SIG-M5 treated with dmso at 0.1 percent for 504 hours (cell line): Measurements from ENCODE around the gene HYAL3.
"Not testable (repeated sequence)": the region's sequence is repeated elsewhere in the genome, so short reads cannot be mapped to it uniquely, and the experiment has no call there.

Experiments
- DNase-seq: peaks from one replicate; lab custom pipeline; 2025; ENCODE audit not compliant: unreplicated experiment; lab: John Stamatoyannopoulos, UW

The HYAL3 gene

DNA sequence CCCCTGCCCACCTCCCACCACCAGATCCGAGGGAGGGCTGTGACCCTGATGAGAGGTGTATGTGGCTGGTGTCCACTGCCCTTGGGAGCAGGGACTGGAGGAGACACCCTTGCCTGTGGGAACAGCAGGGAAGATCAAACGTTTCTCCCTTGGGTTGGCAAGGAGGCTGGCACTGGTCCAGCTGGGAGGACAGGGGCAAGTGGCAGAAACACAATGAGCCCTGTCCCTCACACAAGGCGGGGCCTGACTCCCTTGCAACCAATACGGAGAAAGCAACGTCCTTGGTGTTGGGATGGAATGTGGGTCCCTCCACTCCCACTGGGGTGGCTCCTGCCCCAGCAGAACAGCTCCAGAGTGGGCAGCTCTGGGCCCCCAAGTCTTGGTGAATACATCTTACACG lies 18.1 kb upstream of the HYAL3 start:
- DNase-seq, result no peak

DNA sequence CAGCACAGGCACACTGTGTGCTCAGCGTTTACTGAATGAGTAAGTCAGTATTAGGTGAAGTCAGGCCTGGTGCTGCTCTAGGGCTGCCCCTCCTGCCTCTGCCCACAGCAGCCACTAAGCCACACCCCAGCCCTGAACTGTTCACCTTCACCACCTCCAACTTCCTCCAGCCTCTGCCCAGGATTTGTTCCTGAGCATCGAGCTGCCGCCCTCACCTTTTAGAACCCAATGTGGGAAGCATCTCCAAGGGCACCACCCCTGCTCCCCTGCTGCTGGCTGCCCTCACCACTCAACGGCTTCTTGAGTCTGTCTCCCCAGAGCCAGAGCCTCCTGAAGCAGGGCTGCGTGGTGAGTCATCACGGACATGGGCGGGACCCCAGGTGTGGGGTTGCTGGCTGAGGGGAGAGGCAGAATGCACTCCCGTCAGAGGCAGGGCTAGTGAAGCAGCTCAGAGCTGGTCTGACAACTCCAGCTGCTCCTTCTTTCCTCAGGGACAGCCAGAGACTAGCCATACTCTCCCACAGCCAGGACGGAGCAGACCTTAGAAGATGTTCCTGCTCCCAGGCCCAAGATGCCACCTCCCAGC lies 17.5 kb upstream of the HYAL3 start:
- DNase-seq, result peak; percentile 46

- no peak for DNase-seq
These were observed 15.6 kb upstream of the HYAL3 start for GRCh38 chr3:50314816-50315215.

DNA sequence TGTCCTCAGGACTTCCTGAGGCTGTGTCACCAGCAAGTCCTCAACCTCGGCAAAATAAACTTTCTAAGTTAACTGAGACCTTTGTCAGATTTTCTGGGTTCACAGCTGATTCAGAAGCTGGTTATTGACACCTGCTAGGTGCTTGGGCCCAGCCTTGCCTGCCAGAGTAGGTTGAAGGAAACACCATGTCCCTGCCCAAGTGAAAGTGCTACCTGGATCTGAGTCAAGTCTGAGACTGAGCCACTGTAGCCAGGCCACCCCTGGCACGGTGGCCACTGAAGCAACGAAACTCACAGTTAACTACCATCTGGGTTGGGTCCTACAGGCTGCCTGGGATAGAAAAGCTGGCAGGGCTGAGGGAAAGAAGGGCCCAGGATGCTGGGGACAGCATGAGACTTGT lies 15.1 kb upstream of the HYAL3 start:
- DNase-seq, result no peak

DNA sequence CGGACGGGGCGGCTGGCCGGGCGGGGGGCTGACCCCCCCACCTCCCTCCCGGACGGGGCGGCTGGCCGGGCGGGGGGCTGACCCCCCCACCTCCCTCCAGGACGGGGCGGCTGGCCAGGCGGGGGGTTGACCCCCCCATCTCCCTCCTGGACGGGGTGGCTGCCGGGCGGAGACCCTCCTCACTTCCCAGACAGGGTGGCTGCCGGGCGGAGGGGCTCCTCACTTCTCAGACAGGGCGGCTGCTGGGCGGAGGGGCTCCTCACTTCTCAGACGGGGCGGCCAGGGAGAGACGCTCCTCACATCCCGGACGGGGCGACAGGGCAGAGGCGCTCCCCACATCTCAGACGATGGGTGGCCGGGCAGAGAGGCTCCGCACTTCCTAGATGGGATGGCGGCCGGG lies 12.8 kb upstream of the HYAL3 start:
- DNase-seq, result not testable (repeated sequence)

DNA sequence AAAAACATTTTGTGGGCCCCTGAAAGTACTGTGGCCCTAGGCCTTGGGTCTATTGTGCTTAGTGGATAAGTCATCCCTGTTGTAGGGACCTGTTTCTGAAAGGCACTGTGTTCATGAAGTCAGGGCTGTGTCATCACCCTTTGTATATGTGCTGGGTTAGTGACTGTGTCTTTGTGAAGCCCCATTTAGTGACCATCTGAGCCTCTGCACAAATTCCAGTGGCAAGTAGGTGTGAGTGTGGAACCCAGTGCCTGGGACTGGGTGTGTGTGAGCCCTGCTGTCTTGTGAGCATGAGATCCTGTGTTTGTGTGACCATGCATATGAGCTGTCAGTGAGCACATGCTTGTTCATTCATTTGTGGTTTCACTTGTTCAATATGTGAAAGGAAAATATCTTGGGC lies 5.4 kb upstream of the HYAL3 start:
- DNase-seq, result no peak

DNA sequence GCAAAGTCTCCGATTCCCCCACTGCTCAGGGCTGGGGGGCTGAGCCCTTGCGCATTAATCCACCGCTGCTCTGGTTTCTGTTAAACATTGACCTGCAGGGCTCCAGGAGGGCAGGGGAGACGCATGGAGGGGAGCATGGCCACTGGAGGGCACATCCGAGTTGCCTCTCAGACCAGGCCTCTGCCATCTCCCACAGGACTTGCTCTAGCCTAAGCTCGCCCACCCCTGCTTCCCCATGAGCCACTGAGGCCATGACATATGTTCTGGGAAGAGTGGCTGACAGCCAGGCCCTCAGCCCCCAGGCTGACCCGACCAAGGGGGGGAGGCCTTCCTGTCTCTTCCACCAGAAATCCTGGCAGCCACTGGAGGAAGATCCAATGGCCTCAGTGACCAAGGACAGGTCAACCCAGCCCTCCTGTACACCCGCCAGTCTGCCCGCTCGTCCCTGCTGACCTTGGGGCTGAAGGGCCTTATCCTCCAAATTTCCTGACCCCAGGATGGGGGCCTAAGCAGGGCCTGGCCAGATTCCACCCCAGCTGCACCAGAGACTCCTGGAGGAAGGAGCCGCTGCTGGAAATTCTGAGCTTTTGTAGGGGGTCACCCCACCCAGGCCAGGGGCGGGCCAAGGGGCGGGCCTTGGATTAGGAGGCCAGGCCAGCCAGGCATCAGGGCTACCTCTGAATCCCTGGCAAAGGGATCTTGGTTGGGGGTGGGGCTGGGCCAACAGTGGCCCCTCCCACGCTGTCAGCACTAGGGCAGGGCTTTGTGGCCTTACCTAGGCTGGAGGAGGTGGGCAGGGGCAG lies 4.0 kb upstream of the HYAL3 start, which contains the start of gene HYAL1:
Gene HYAL1 (minus strand): TSS at position 562 of the 803 bp plus-strand sequence. CDS start 618 bp downstream, outside the sequence.
- DNase-seq, result no peak

DNA sequence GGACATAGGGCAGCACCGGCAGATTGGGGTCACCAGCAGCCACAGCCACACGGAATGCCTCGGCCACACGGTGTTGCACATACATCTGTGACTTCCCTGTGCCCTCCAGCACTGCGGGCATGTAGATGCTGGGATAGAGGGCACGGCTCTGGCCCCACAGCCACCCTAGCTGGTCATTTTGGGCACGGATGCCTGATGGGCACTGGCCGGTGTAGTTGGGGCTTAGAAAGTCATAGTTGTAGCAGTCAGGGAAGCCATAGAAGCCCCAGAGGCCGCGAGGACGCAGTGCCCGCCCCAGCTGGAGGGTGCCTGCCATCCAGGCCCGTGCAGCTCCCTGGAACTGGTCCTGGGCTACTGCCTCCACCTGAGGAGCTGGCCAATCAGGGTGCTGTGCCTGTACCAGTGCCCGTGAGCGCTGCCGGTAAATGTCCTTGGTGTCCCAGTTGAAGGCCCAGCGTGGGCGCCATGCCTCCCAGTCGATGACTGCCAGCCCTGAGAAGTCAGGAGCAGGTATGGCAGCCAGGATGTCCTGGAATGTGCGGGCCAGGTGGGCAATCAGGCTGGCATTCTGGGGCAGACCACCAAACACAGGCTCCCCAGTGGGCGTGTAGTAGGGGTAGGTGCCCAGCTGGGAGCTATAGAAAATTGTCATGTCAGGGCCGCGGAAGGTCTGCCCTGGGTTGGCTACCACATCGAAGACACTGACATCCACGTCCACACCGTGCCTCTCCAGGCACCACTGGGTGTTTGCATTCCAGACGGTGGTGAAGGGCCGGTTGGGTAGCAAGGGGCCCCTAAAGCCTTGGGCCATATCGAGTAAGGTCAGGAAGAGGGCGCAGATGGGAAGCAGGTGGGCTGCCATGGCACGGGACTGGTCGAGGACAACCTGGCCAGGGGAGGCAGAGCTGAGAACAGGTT lies 3.1 kb upstream of the HYAL3 start:
- no peak for DNase-seq

DNA sequence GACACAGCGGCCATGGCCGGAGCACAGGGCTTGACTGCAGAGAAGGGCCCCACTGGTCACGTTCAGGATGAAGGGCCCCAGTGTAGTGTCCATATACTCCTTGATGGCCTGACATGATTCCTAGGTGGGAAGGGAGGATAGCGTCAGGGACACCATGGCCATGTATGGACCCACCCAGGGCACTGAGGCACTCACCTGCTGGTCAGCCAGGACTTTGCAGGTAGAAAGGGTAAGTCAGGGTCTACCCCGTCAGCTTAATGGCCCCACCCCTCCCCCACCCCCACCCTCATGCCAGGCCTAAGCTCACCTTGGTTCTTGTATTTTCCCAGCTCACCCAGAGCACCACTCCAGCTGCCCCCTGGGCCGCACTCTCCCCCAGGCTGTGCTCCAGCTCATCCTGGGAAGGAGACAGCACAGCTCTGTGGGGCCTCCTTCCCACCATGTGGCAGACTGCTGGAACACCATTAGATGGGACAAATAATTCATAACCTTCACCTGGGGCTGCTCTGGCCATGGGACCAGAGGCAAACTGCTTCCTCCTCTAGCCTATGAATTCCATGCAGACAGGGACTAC lies 1.6 kb upstream of the HYAL3 start:
- DNase-seq, result no peak

- DNase-seq, result peak; percentile 84
These were observed 900 bp upstream of the HYAL3 start for GRCh38 chr3:50299929-50300680.

DNA sequence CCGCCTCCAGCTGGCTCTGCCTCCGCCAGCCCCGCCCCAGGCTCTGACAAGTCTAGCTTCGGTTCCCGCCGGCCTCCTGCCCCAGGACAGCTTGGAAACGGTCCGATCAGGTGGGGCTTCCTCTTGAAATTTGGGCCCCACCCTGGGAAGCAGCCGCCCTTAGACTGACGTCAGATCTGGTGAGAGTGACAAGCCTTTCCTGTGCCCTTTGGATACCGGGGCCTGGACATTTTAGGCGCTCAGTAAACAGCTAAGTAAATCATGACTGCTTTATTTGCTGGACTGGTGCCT lies 378 bp upstream of the HYAL3 start:
- DNase-seq, result no peak

DNA sequence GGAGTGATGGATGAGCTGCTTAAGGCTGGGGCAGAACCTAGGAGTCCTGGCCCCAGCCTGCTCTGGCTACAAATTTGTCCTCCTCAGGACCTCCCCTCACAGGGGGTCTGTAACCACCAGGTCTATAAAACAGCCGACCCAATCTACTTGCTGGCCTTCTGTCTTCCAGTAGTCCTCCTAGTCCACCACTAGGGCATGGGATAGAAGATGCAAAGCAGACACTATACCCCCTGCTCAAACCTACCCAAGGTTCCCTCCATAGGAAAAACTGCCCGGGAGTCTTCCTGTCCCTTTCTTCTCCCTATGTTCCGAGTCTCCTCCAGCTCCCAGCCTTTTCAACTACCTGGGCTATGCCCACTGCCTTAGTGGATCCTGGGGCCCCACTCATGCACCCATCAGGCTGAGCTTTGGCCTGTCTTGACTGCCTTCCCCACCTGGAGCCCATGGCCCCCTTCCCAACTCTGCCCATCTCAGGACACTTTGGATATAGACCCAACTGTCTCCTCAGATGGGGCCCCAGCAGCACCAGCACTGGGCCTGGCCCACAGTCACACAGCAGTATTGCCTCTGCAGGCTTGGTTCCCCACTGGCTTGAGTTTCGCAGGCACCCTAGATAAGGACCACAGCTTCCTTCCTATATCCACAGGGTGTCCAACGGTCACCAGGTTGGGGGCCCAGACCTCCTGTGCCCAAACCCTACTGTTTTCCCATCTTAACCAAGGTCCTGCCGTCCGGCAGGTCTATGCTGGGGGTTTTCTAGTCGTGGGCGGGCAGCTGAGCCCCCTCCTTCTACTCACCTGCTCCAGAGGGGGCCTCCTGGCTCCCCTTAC lies 1.1 kb downstream of the HYAL3 start:
- peak; percentile 60 for DNase-seq

DNA sequence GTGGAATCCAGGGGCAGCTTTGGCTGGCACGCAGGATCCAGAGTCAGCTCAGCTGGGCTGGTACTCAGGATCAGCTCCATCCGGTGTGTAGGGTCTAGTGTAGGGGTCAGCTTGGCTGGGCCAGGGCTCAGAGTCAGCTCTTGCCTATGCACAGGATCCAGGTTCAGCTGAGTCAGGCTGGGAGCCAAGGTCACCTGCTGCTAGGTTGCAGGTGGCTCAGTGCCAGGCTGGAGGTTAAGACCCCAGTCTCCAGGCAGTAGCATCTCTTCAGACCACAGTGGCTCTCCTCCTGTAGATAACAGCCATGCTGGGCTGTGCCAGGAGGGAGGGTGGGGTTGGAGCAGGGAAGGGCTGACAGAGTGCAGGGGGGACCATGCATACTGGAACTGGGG lies 1.8 kb downstream of the HYAL3 start:
- no peak for DNase-seq

DNA sequence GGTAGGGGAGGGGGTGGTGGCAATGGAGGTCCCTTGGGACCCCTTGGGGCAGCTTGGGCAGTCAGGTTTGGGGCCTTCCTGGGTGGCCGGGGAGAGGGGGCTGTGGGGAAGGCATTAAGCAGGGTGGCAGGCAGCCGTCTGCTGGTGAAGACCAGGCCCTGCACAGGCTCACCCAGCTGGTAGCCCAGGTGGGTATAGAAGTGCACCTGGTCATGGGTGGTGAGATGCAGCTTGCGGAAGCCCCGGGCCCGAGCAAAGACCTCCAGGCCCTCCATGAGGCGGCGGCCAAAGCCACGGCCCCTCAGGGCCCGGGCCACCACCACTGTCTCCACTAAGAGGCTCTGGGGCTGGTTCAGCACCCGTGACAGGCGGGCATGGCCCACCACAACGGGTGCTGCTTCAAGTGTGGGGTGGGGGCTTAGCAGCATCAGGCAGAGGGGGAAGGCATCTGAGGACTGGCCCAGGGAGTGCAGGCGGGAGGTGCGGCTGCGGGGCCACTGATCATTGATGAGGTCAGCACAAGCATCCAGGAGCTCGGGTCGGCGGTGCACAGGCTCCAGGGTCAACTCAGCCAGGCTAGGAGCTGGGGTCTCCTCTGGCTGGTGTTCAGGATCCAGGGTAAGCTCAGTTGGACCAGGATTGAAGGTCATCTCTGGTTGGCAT lies 2.4 kb downstream of the HYAL3 start:
- DNase-seq, result no peak

GRCh38 chr3:50295553-50296431 lies 3.4 kb downstream of the HYAL3 start:
- no peak for DNase-seq

GRCh38 chr3:50294492-50295403 lies 4.5 kb downstream of the HYAL3 start:
- DNase-seq, result no peak

GRCh38 chr3:50294089-50294488 lies 5.1 kb downstream of the HYAL3 start:
- DNase-seq, result no peak
